NCI-H2196 treated with DMSO at 0.1 percent for 48 hours (cell line): Measurements from ENCODE around the gene TSPAN14.
"Not testable (repeated sequence)": the region's sequence is repeated elsewhere in the genome, so short reads cannot be mapped to it uniquely, and the experiment has no call there.

Experiments
- DNase-seq: peaks from one replicate; lab custom pipeline; 2025; ENCODE audit not compliant: unreplicated experiment; lab: John Stamatoyannopoulos, UW

Gene TSPAN14

GRCh38 chr10:80520661-80521470, 66.8 kb downstream of the TSPAN14 start:
- no peak for DNase-seq

GRCh38 chr10:80522756-80523363, 68.8 kb downstream of the TSPAN14 start:
- DNase-seq: peak; percentile 74

GRCh38 chr10:80523773-80524172, 69.7 kb downstream of the TSPAN14 start:
- no peak for DNase-seq

GRCh38 chr10:80524190-80524909, 70.2 kb downstream of the TSPAN14 start:
- DNase-seq: no peak

- DNase-seq: no peak
Measured at GRCh38 chr10:80526218-80526617, 72.1 kb downstream of the TSPAN14 start.

GRCh38 chr10:80526742-80527141, 72.6 kb downstream of the TSPAN14 start:
- no peak for DNase-seq

- no peak for DNase-seq
Measured at GRCh38 chr10:80528185-80528700, 74.1 kb downstream of the TSPAN14 start.

- no peak for DNase-seq
Measured at GRCh38 chr10:80528901-80529300, 74.8 kb downstream of the TSPAN14 start.

- DNase-seq: no peak
Measured at GRCh38 chr10:80529604-80530003, 75.5 kb downstream of the TSPAN14 start.

- DNase-seq: no peak
Measured at GRCh38 chr10:80530251-80530650, 76.1 kb downstream of the TSPAN14 start.

GRCh38 chr10:80530816-80531215, 76.7 kb downstream of the TSPAN14 start:
- no peak for DNase-seq

- DNase-seq: no peak
Measured at GRCh38 chr10:80532571-80532970, 78.5 kb downstream of the TSPAN14 start.

- DNase-seq: not testable (repeated sequence)
Measured at GRCh38 chr10:80534059-80534458, 79.9 kb downstream of the TSPAN14 start.

GRCh38 chr10:80534646-80535045, 80.5 kb downstream of the TSPAN14 start:
- not testable (repeated sequence) for DNase-seq

GRCh38 chr10:80535671-80536360, 81.7 kb downstream of the TSPAN14 start:
- no peak for DNase-seq

- DNase-seq: no peak
Measured at GRCh38 chr10:80536361-80536835, 82.3 kb downstream of the TSPAN14 start.

GRCh38 chr10:80537086-80537735, 83.1 kb downstream of the TSPAN14 start:
- no peak for DNase-seq

- DNase-seq: peak; percentile 3
Measured at GRCh38 chr10:80537736-80538480, 83.8 kb downstream of the TSPAN14 start, which contains the start of gene SH2D4B. TSS of gene SH2D4B (plus strand) at chr10:80537902. CDS start at chr10:80538332, 430 bp downstream.

GRCh38 chr10:80538481-80539185, 84.5 kb downstream of the TSPAN14 start:
- no peak for DNase-seq
